LNCaP clone FGC (cell line): ENCODE measurements around the gene CAP1.
A peak's percentile ranks its signal among the peaks of the same experiment; 100 is the strongest.

Experiments
- DNase-seq: peaks from one replicate; pipeline ENCODE4 v3.0.0-alpha.2; 2011; ENCODE audit warnings: low read depth
- H3K4me3 ChIP-seq: 2 replicates; pipeline ENCODE4 v1.5.1; 2011; ENCODE audit warnings: mild to moderate bottlenecking, low read depth, low read length, control low read depth
- TF ChIP-seq, protein P1 (sequence below): IDR thresholded peaks from 2 replicates; pipeline ENCODE4 v1.5.1; 2012; ENCODE audit warnings: mild to moderate bottlenecking; ENCODE audit not compliant: control insufficient read depth, insufficient read depth; ENCODE audit errors: extremely low read depth

The CAP1 gene

DNA sequence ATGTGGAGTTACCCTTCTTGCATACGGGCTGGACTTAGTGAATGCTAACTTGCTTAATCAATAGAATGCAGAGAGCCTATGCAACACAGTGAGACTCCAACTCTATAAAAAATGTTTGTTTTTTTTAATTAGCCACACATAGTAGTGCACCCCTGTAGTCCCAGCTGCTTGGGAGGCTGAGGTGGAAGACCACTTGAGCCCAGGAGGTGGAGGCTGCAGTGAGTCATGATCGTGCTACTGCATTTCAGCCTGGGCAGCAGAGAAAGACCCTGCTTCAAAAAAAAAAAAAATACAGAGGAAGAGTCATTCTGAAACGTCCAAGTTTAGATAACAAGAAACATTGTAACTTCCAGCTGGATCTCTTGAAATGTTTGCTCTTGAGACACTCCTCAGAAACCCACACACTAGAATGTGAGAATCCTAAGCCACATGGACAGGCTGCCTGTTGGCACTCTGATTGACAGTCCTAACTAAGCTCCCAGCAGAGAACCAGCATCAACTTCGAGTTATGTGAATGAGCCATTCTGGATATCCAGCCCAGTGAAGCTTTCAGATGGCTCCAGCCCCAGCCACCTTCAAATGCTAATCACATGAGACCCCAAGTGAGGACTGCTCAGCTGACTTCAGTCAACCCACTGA is 20.0 kb upstream of the CAP1 start:
- no peak for DNase-seq
- TF ChIP-seq, protein P1, sequence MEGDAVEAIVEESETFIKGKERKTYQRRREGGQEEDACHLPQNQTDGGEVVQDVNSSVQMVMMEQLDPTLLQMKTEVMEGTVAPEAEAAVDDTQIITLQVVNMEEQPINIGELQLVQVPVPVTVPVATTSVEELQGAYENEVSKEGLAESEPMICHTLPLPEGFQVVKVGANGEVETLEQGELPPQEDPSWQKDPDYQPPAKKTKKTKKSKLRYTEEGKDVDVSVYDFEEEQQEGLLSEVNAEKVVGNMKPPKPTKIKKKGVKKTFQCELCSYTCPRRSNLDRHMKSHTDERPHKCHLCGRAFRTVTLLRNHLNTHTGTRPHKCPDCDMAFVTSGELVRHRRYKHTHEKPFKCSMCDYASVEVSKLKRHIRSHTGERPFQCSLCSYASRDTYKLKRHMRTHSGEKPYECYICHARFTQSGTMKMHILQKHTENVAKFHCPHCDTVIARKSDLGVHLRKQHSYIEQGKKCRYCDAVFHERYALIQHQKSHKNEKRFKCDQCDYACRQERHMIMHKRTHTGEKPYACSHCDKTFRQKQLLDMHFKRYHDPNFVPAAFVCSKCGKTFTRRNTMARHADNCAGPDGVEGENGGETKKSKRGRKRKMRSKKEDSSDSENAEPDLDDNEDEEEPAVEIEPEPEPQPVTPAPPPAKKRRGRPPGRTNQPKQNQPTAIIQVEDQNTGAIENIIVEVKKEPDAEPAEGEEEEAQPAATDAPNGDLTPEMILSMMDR, result no peak
- H3K4me3 ChIP-seq, result no peak overlapping the region

DNA sequence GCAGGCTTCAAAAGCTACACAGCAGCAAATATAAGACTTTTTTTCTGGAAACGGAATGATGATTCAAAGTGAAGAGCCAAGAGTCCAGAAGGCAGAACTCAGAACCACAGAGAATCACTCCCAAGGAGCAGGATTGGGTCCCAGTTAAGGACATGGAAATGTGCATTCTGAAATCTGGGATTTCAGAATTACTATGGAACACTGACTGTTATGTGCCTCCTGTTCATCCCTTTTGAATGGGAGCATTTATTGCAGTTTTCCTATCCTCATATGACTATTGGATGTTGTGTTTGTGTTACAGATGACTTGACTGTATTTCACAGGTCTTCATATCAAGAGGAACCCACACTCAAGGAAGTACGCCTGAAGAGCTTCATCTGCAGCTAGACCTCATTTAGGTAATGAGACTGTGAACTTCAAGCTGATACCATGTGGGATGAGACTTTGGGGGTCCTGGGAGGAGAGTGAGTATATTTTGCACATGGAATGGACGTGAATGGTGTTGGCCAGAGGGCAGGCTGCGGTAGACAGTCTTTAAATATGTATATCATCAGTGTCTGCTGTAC is 17.1 kb upstream of the CAP1 start:
- DNase-seq, result no peak
- TF ChIP-seq, protein P1, result no peak
- no peak overlapping the region for H3K4me3 ChIP-seq

- TF ChIP-seq, protein P1, result no peak
- no peak overlapping the region for H3K4me3 ChIP-seq
- DNase-seq, result peak; percentile 83
Measured at GRCh38 chr1:40024671-40025070, 15.9 kb upstream of the CAP1 start.

DNA sequence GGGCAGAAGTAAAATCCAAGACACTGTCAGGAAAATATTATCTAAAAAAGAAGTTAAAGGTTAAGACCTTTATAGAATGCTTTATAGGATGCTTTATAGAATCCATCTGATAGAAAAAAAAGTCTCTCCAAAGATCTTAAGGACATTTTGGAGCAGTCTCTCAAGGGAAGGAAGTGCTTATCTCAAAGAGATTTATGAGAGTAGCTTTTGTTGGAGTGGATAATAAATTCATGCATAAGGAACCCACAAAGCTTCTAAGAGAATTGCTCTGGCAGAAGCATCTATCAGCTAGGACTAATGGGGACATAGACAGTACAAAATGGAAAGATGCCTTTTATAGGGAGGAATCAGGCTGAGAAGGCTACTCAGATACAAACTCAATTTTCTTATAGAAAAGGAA is 12.9 kb upstream of the CAP1 start:
- no peak overlapping the region for H3K4me3 ChIP-seq
- DNase-seq, result no peak
- TF ChIP-seq, protein P1, result no peak

DNA sequence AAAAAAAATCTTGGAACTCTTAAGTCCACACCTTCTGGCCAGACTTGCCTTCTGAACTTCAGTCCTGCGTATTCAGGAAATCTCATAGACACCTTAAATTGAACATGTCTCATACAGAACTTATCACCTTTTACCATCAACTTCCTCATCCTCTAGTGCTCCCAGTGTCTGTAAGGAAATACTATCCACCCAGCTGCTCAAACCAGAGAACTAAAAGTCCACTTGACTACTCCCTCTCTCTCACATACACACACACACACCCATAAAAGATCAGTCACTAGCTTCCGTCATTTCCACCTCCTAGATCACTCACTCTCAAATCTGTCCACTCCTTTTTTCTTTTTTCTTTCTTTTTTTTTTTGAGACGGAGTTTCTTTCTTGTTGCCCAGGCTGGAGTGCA is 10.9 kb upstream of the CAP1 start:
- TF ChIP-seq, protein P1, result no peak
- no peak overlapping the region for H3K4me3 ChIP-seq
- DNase-seq, result peak; percentile 82

- DNase-seq, result peak; percentile 61
- TF ChIP-seq, protein P1, result no peak
- no peak overlapping the region for H3K4me3 ChIP-seq
Measured at GRCh38 chr1:40030528-40031135, 9.9 kb upstream of the CAP1 start.
